Cardiac muscle cell (in vitro differentiated cells and primary cell): Measurements from ENCODE around the gene CAPN6. TPM values are rescaled to one million over a fixed set of nuclear protein-coding genes. Genes with fewer than 3 reads are reported as not detected.

Experiments used
- DNase-seq, 2 donors: peaks; one replicate each; pipeline versions ENCODE4 v3.0.0 to v3.0.0-alpha.2; 2010 to 2017; ENCODE audit warnings: low read depth in 1 of 2, low spot score in 1 of 2
- H3K27ac ChIP-seq: fragments of 200-600 bp; sonication (generic); 2 replicates; pipeline ENCODE4 v1.5.1; 2016
- H3K27me3 ChIP-seq: fragments of 200-600 bp; sonication (generic); 2 replicates; pipeline ENCODE4 v1.6.0; 2016; ENCODE audit warnings: control low read depth
- H3K36me3 ChIP-seq: fragments of 200-600 bp; sonication (generic); 2 replicates; pipeline ENCODE4 v1.5.1; 2016; ENCODE audit warnings: control low read depth
- H3K4me1 ChIP-seq: fragments of 200-600 bp; sonication (generic); 2 replicates; pipeline ENCODE4 v1.8.1; 2017; ENCODE audit warnings: low read depth, mild to moderate bottlenecking, mixed run types
- H3K4me3 ChIP-seq: fragments of 200-600 bp; sonication (generic); 2 replicates; pipeline ENCODE4 v1.5.1; 2016; ENCODE audit warnings: mild to moderate bottlenecking
- H3K9me3 ChIP-seq: fragments of 200-600 bp; sonication (generic); 2 replicates; pipeline ENCODE4 v1.5.1; 2017; ENCODE audit warnings: low read depth, mild to moderate bottlenecking, control low read depth
- CTCF ChIP-seq: IDR thresholded peaks from 2 replicates; pipeline ENCODE4 v1.5.1; 2012; ENCODE audit warnings: low read depth, mild to moderate bottlenecking, low read length
- polyA plus RNA-seq: library from polyadenylated mRNA; unstranded; fragments of >200 nt; fragmentation: Nextera tagmentation; extraction: Ambion mirVana; gene quantifications from 2 replicates; pipeline ENCODE4 v1.2.1, GENCODE V29; 2016
- total RNA-seq: library from RNA; depleted of rRNA; stranded (reverse); fragments of >200 nt; gene quantifications from 2 replicates; pipeline ENCODE4 v1.2.3, GENCODE V29; 2016

The CAPN6 gene
- total and polyA plus RNA-seq, 2 experiments from 2014 or later, result 0.04 to 0.66 TPM

DNA sequence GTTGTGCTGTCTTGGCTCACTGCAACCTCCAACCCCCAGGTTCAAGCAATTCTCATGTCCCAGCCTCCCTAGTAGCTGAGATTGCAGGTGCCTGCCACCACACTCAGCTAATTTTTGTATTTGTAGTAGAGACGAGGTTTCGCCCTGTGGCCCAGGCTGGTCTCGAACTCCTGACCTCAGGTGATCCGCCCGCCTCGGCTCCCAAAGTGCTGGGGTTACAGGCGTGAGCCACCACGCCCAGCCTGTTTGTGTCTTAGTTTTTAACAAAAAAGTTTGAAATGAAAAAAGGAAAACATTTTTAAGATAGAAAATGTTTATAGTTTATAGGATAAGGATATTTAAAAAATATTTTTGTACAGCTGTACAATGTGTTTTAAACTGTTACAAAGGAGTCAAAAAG, 62.4 kb downstream of the CAPN6 start:
- H3K36me3 ChIP-seq, result no peaks in the 10 kb centered on the region
- no peaks in the 10 kb centered on the region for H3K27me3 ChIP-seq
- no peak overlapping the region for H3K27ac ChIP-seq
- no peaks in the 10 kb centered on the region for H3K4me1 ChIP-seq
- no peak for DNase-seq
- no peak for TF ChIP-seq CTCF
- no peak overlapping the region for H3K4me3 ChIP-seq
- H3K9me3 ChIP-seq, result no peaks in the 10 kb centered on the region

- Histone ChIP-seq H3K27ac (no peak overlapping the region), H3K36me3 (no peaks in the 10 kb centered on the region), H3K4me1 (no peaks in the 10 kb centered on the region), H3K27me3 (no peaks in the 10 kb centered on the region), H3K4me3 (no peak overlapping the region), H3K9me3 (no peaks in the 10 kb centered on the region)
- no peak for TF ChIP-seq CTCF
- DNase-seq, result no peak
Measured at GRCh38 chrX:111200327-111200726, 70.0 kb downstream of the CAPN6 start.

DNA sequence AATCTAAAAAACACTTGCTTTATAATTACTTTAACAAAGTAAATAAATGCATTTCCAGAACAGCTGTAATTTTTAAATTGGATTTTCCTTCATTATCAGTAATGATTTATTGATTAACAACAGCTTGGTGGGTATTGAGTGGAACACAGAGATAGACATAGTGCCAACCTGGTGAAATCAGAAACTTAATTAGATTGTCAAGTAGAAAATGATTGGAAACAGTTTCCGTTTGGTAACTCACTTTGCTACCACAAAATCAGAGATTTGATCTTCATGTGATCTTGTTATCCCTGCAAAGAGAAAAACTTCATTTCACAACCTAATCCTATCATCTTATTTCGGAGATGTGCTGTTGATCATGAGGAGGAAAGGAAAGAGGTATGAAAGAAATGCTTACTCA, 70.8 kb downstream of the CAPN6 start:
- no peak overlapping the region for H3K27ac ChIP-seq
- no peak for DNase-seq
- no peak for TF ChIP-seq CTCF

More for the DNA sequence above, 70.8 kb downstream of the CAPN6 start:
- H3K9me3 ChIP-seq, result no peaks in the 10 kb centered on the region
- H3K36me3 ChIP-seq, result no peaks in the 10 kb centered on the region
- no peaks in the 10 kb centered on the region for H3K27me3 ChIP-seq
- no peak overlapping the region for H3K4me3 ChIP-seq
- H3K4me1 ChIP-seq, result no peaks in the 10 kb centered on the region

Other genes starting within 250 kb of the CAPN6 start
- 2.1 and 3.3 TPM in 2 replicates for gene PAK3, start 174.3 kb downstream of the CAPN6 start, total RNA-seq
- gene PAK3, start 174.3 kb downstream of the CAPN6 start, polyA plus RNA-seq, result 4.7 TPM in 2 replicates
- 0.53 and 1.0 TPM in 2 replicates for gene DCX, start 141.7 kb upstream of the CAPN6 start, total RNA-seq
- gene DCX, start 141.7 kb upstream of the CAPN6 start, polyA plus RNA-seq, result 0.34 and 0.55 TPM in 2 replicates
- gene SERTM2, start 241.2 kb upstream of the CAPN6 start, total RNA-seq, result 9.3 and 11.0 TPM in 2 replicates
- 11.9 and 12.7 TPM in 2 replicates for gene SERTM2, start 241.2 kb upstream of the CAPN6 start, polyA plus RNA-seq